ENCODE results near the gene NRARP. TPM values are rescaled to one million over a fixed set of nuclear protein-coding genes. Genes with fewer than 3 reads are reported as not detected.

Gene NRARP
- total and polyA plus RNA-seq, 2 of the 8 experiments (the other 6 are each of a cell fraction or from before 2014, with no cell fraction given) = 32.5 to 37.2 TPM

- H3K4me1 ChIP-seq (replicated peaks in 1 of 4; ENCODE audit: control insufficient read depth in 3 of 4, insufficient read depth in 4 of 4, low read length in 3 of 4) = no peaks in the 10 kb centered on the region; a peak in 1 of 7 replicates
- H3K4ac ChIP-seq (replicated peaks; ENCODE audit: insufficient read length, low read depth, low read length) = no peak overlapping the region
- H3K9me3 ChIP-seq (ENCODE audit: insufficient read depth in 2 of 2, low read depth in 1 of 2, low read length in 1 of 2) = peaks cover 2 to 8% of the 10 kb centered on the region in 2 experiments; a peak in 1 of 4 replicates
- no peak overlapping the region for H3K56ac ChIP-seq (replicated peaks; ENCODE audit: insufficient read length, low read depth, low read length)
- no peaks in the 10 kb centered on the region for H3K79me1 ChIP-seq (ENCODE audit: low read depth, low read length)
- ChIA-PET POLR2A (ENCODE audit: partially characterized antibody) (no interaction called here), CTCF (ENCODE audit: partially characterized antibody) (interaction anchor here (0.6 kb wide), 1 partner anchor 43 kb away, joined by 3 read pairs; no protein-coding TSS in a partner anchor)
- H3K18ac ChIP-seq (ENCODE audit: extremely low read depth, low read length) = no peak overlapping the region
- no peak overlapping the region for H4K8ac ChIP-seq (ENCODE audit: extremely low read depth, insufficient read depth, low read length)
- no peak overlapping the region for H2BK5ac ChIP-seq (ENCODE audit: low read depth, low read length)
- FAIRE-seq = no peak
- H3K14ac ChIP-seq (ENCODE audit: insufficient read length) = no peak overlapping the region
- no peak for DNase-seq (ENCODE audit: low read depth in 1 of 2, low spot score in 2 of 2)
- H2BK20ac ChIP-seq (ENCODE audit: low read length) = no peak overlapping the region
- no peak overlapping the region for H4K91ac ChIP-seq (replicated peaks; ENCODE audit: insufficient read length, low read length)
- H4K20me1 ChIP-seq (replicated peaks in 1 of 2; ENCODE audit: control insufficient read depth in 1 of 2, insufficient read depth in 2 of 2, low read length in 2 of 2) = no peaks in the 10 kb centered on the region
- H3K36me3 ChIP-seq (ENCODE audit: control insufficient read depth in 2 of 4, insufficient read depth in 4 of 4, low read length in 3 of 4) = no peaks in the 10 kb centered on the region
- H3K23ac ChIP-seq (ENCODE audit: insufficient read length) = no peak overlapping the region
- no peak overlapping the region for H3K4me2 ChIP-seq (ENCODE audit: insufficient read depth in 1 of 2, low read depth in 2 of 2, low read length in 2 of 2)
- H3K79me2 ChIP-seq (ENCODE audit: control insufficient read depth in 1 of 2, insufficient read depth in 2 of 2, low read length in 2 of 2) = no peaks in the 10 kb centered on the region
- no peak overlapping the region for H2BK12ac ChIP-seq (ENCODE audit: low read depth, low read length)
- H3K4me3 ChIP-seq (ENCODE audit: extremely low read depth in 1 of 4, insufficient read depth in 2 of 4, low read depth in 3 of 4, low read length in 4 of 4) = no peak overlapping the region
- no peak overlapping the region for H3K9ac ChIP-seq (replicated peaks in 1 of 4; ENCODE audit: extremely low read depth in 1 of 4, low read depth in 3 of 4, low read length in 3 of 4)
- H3K27me3 ChIP-seq (replicated peaks in 1 of 4; ENCODE audit: control insufficient read depth in 3 of 4, extremely low read depth in 1 of 4, insufficient read depth in 3 of 4, low read length in 3 of 4) = no peaks in the 10 kb centered on the region
- H2AFZ ChIP-seq (ENCODE audit: low read length) = no peak overlapping the region
- H4K5ac ChIP-seq (ENCODE audit: insufficient read length, low read depth, low read length) = no peak overlapping the region
- no peak overlapping the region for H2BK120ac ChIP-seq (replicated peaks; ENCODE audit: low read depth, low read length)
- WGBS, 2 experiments (ENCODE audit: extremely low coverage in 1 of 2, insufficient coverage in 1 of 2, insufficient read length in 1 of 2, insufficient replicate concordance in 2 of 2, low coverage in 1 of 2, low lambda C conversion rate in 2 of 2, missing lambda C conversion rate in 1 of 2) = 95% methylated on average over 9 of the region's 9 CpGs; no CpG with 5 or more reads in 1 of the 2 experiments
- no peak overlapping the region for H2AK5ac ChIP-seq (ENCODE audit: low read depth, low read length)
- H2BK15ac ChIP-seq (ENCODE audit: low read length) = no peak overlapping the region
- no peak overlapping the region for H3K27ac ChIP-seq (ENCODE audit: low read depth, low read length)
- H3K23me2 ChIP-seq (ENCODE audit: low read depth, low read length) = no peaks in the 10 kb centered on the region
- TF ChIP-seq CHD1 (IDR thresholded peaks at IDR 0.05; ENCODE audit: low read depth, low read length) (no peak), SRF (IDR thresholded peaks at IDR 0.05; ENCODE audit: low read depth, low read length) (no peak), RXRA (IDR thresholded peaks at IDR 0.05; ENCODE audit: insufficient read depth, low read depth, low read length) (no peak), SP1 (IDR thresholded peaks at IDR 0.05; ENCODE audit: low read depth, low read length) (no peak)
Measured at GRCh38 chr9:137331929-137332328, 29.9 kb upstream of the NRARP start.
